Large intestine (tissue), 3 donors: ENCODE results near the gene FSIP1. TPM values are rescaled to one million over a fixed set of nuclear protein-coding genes. Genes with fewer than 3 reads are reported as not detected.

Experiments
- DNase-seq, 2 donors: peaks; one replicate each; pipeline versions ENCODE4 v3.0.0 to v3.0.0-alpha.2; 2013
- H3K27ac ChIP-seq: one replicate; pipeline ENCODE4 v1.5.1; 2013; ENCODE audit warnings: low read length
- H3K27me3 ChIP-seq: 2 replicates; pipeline ENCODE4 v1.6.1; 2013; ENCODE audit warnings: low read length; ENCODE audit not compliant: control insufficient read depth, insufficient read depth
- H3K36me3 ChIP-seq: 2 replicates; pipeline ENCODE4 v1.6.1; 2013; ENCODE audit warnings: low read length; ENCODE audit not compliant: control insufficient read depth, insufficient read depth
- H3K4me1 ChIP-seq: one replicate; pipeline ENCODE4 v1.6.1; 2013; ENCODE audit warnings: low read length; ENCODE audit not compliant: control insufficient read depth, insufficient read depth
- H3K4me3 ChIP-seq: one replicate; pipeline ENCODE4 v1.5.1; 2013; ENCODE audit warnings: low read length
- H3K9me3 ChIP-seq: one replicate; pipeline ENCODE4 v1.6.1; 2013; ENCODE audit warnings: mild to moderate bottlenecking, low read depth, low read length, moderate library complexity; ENCODE audit not compliant: control insufficient read depth
- WGBS: methylation state at CpG from one replicate; pipeline ENCODE4 v1.1.5; 2013; ENCODE audit warnings: low lambda C conversion rate; ENCODE audit not compliant: insufficient coverage; 5-methylcytosine and 5-hydroxymethylcytosine counted together
- polyA plus RNA-seq: library from polyadenylated mRNA; unstranded; fragments of 120-200 nt; gene quantifications from one replicate; pipeline ENCODE4 v1.2.1, GENCODE V29; 2013

Gene FSIP1
- polyA plus RNA-seq, 1 donor = 0.78 TPM

DNA sequence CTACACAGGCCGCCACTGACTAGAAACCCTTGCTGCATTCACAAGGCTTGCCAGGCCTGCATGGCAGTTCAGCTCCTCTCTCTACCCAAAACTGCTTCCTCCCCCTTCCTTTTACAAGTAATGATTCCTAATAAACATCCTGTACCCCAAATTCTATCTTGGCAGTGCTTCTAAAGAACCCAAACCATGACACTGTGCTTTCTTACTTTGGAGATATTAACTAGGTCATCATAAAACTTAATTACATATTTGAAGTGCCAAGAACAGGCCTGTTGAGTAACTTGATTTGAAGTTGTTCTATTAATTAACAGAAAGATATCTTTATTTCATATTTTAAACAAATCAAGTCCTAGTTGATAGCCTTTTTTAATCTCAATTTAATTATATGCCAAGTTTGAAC lies 113.4 kb downstream of the FSIP1 start:
- Histone ChIP-seq H3K4me1 (no peaks in the 10 kb centered on the region), H3K27ac (no peak overlapping the region), H3K36me3 (no peaks in the 10 kb centered on the region), H3K4me3 (no peak overlapping the region), H3K27me3 (no peaks in the 10 kb centered on the region), H3K9me3 (no peaks in the 10 kb centered on the region)
- WGBS = no CpG with 5 or more reads among the region's 1 CpG
- no peak for DNase-seq

GRCh38 chr15:39668457-39668856 lies 114.2 kb downstream of the FSIP1 start:
- Histone ChIP-seq H3K9me3 (no peaks in the 10 kb centered on the region), H3K36me3 (no peaks in the 10 kb centered on the region), H3K27ac (no peak overlapping the region), H3K27me3 (no peaks in the 10 kb centered on the region), H3K4me3 (no peak overlapping the region), H3K4me1 (no peaks in the 10 kb centered on the region)
- no peak for DNase-seq
- 100% methylated on average over 1 of the region's 4 CpGs for WGBS

- Histone ChIP-seq H3K27ac (no peak overlapping the region), H3K4me3 (no peak overlapping the region), H3K36me3 (no peaks in the 10 kb centered on the region), H3K4me1 (no peaks in the 10 kb centered on the region), H3K27me3 (no peaks in the 10 kb centered on the region), H3K9me3 (no peaks in the 10 kb centered on the region)
- 70% methylated on average over 2 of the region's 5 CpGs for WGBS
- DNase-seq = no peak
Measured at GRCh38 chr15:39667382-39668127, 115.1 kb downstream of the FSIP1 start.

DNA sequence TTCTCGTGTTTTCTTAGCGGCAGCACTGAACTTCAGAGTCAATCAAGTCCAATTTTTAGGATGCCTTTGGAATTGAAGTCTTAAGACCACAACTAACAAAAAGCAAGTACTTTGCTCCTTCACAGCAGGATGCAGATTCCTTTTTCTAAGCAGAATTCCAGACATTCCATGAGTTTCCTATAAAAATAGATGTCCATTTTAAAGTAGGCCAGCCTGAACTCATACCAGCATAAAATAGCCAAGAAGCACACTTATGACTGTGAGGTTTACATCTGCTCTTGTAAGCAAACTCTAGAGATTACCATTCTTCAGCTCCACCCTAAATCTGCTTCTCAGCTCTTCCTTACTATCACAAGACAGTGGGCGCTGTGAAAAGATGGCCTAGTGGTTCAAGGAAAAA lies 116.0 kb downstream of the FSIP1 start:
- WGBS = 100% methylated on average over 2 of the region's 3 CpGs

GRCh38 chr15:39665629-39666250 lies 116.9 kb downstream of the FSIP1 start:
- Histone ChIP-seq H3K9me3 (no peaks in the 10 kb centered on the region), H3K27ac (no peak overlapping the region), H3K27me3 (no peaks in the 10 kb centered on the region), H3K4me3 (no peak overlapping the region), H3K36me3 (no peaks in the 10 kb centered on the region), H3K4me1 (no peaks in the 10 kb centered on the region)
- WGBS = 35% methylated on average over 4 of the region's 4 CpGs
- no peak for DNase-seq

More for the DNA sequence above, 116.0 kb downstream of the FSIP1 start:
- no peaks in the 10 kb centered on the region for H3K9me3 ChIP-seq
- H3K4me1 ChIP-seq = no peaks in the 10 kb centered on the region
- no peaks in the 10 kb centered on the region for H3K27me3 ChIP-seq
- DNase-seq = no peak
- no peak overlapping the region for H3K27ac ChIP-seq
- H3K4me3 ChIP-seq = no peak overlapping the region
- no peaks in the 10 kb centered on the region for H3K36me3 ChIP-seq

- DNase-seq = no peak
- H3K4me1 ChIP-seq = no peaks in the 10 kb centered on the region
- no peaks in the 10 kb centered on the region for H3K27me3 ChIP-seq
- no peak overlapping the region for H3K4me3 ChIP-seq
- no peaks in the 10 kb centered on the region for H3K36me3 ChIP-seq
- 80% methylated on average over 1 of the region's 2 CpGs for WGBS
- no peaks in the 10 kb centered on the region for H3K9me3 ChIP-seq
- H3K27ac ChIP-seq = no peak overlapping the region
Measured at GRCh38 chr15:39663704-39664250, 118.9 kb downstream of the FSIP1 start.

- no peaks in the 10 kb centered on the region for H3K9me3 ChIP-seq
- H3K36me3 ChIP-seq = no peaks in the 10 kb centered on the region
- no peak for DNase-seq
- H3K27me3 ChIP-seq = no peaks in the 10 kb centered on the region
- H3K27ac ChIP-seq = no peak overlapping the region
- H3K4me3 ChIP-seq = no peak overlapping the region
- H3K4me1 ChIP-seq = no peaks in the 10 kb centered on the region
Measured at GRCh38 chr15:39661776-39662175, 120.9 kb downstream of the FSIP1 start.

DNA sequence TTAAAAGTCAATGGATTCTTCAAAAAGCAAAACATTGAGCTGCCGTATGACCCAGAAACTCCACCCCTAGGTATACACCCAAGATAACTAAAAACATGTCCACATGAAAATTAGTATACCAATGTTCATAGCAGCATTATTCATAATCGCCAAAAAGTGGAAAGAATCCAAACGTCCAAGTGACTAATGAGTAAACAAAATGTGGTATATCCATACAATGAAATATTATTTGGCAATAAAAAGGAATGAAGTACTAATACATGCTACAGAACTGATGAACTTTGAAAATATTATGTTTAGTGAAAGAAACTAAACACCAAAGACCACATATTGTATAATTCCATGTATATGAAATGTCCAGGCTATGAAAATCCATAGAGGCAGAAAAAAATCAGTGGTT lies 123.9 kb downstream of the FSIP1 start:
- WGBS = no CpG with 5 or more reads among the region's 3 CpGs
- Histone ChIP-seq H3K9me3 (no peaks in the 10 kb centered on the region), H3K4me1 (no peaks in the 10 kb centered on the region), H3K27me3 (no peaks in the 10 kb centered on the region), H3K27ac (no peak overlapping the region), H3K4me3 (no peak overlapping the region), H3K36me3 (no peaks in the 10 kb centered on the region)
- no peak for DNase-seq

GRCh38 chr15:39657668-39658067 lies 125.0 kb downstream of the FSIP1 start:
- H3K27ac ChIP-seq = no peak overlapping the region
- no peaks in the 10 kb centered on the region for H3K36me3 ChIP-seq
- no peak for DNase-seq
- no peaks in the 10 kb centered on the region for H3K27me3 ChIP-seq
- no peaks in the 10 kb centered on the region for H3K9me3 ChIP-seq
- no CpG with 5 or more reads among the region's 3 CpGs for WGBS
- H3K4me3 ChIP-seq = no peak overlapping the region
- H3K4me1 ChIP-seq = no peaks in the 10 kb centered on the region

GRCh38 chr15:39657181-39657580 lies 125.5 kb downstream of the FSIP1 start:
- Histone ChIP-seq H3K36me3 (no peaks in the 10 kb centered on the region), H3K9me3 (no peaks in the 10 kb centered on the region), H3K27me3 (no peaks in the 10 kb centered on the region), H3K4me3 (no peak overlapping the region), H3K27ac (no peak overlapping the region), H3K4me1 (no peaks in the 10 kb centered on the region)
- no peak for DNase-seq
- WGBS = 88% methylated on average over 1 of the region's 1 CpG

- Histone ChIP-seq H3K4me3 (no peak overlapping the region), H3K9me3 (no peaks in the 10 kb centered on the region), H3K27me3 (no peaks in the 10 kb centered on the region), H3K4me1 (no peaks in the 10 kb centered on the region), H3K27ac (no peak overlapping the region), H3K36me3 (no peaks in the 10 kb centered on the region)
- 100% methylated on average over 2 of the region's 4 CpGs for WGBS
- DNase-seq = no peak
Measured at GRCh38 chr15:39654304-39654703, 128.3 kb downstream of the FSIP1 start.
